ENCODE measurements around the gene PRSS57.
A peak's percentile ranks its signal among the peaks of the same experiment; 100 is the strongest.
"Not testable (repeated sequence)": the region's sequence is repeated elsewhere in the genome, so short reads cannot be mapped to it uniquely, and the experiment has no call there.

Gene PRSS57

GRCh38 chr19:695352-695949 is at the start of gene PRSS57:
PRSS57 (minus strand) TSS chr19:695452; CDS start chr19:695430, 22 bp downstream.
- no peak for DNase-seq

DNA sequence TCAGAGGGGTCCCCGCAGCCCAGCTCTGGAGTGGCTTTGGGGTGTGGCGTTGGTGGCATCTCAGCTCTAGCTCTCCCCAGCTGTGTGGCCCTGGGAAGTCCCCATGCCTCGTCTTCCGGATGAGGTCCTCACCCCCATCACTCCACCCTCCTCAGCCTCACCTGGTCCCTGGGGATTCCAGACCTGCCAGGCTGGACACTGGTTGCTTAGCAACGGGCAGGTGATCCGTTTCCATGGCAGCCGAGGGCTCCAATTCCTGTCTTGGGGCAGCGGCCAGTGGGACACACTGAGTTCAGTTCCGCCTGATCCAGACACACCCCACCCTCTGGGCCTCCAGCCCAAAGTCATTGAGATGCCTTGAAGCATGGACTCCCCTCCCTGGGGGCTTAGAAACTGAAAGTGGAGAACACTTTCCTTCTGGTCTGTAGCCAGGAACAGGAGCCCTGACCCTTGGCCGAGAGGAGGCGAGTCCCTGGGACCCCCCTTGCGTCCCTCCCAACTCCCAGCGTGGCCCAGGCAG is 48.0 kb upstream of the PRSS57 start:
- peak; percentile 25 for DNase-seq

DNA sequence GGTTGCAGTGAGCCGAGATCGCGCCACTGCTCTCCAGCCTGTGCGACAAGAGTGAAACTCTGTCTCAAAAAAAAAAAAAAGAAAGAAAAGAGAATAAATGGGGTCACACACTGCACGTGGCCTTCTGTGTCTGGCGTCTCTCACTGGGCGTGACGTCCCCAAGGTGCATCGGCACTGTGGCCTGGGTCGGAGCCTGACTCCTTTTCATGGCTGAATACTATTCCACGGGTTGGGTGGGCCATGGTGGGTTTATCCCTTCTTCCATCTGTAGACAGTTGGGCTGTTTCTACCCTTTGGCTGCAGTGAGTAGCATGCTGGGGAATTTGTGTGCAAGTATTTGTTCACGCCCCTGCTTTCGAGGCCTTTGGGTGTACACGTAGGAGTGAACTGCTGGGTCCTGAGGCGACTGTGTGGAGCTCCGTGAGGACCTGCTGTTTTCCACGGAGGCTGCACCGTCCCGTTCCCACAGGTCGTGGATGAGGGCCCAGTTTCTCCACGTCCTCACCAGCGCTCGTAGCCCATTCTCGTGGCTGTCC is 47.4 kb upstream of the PRSS57 start:
- no peak for DNase-seq

DNA sequence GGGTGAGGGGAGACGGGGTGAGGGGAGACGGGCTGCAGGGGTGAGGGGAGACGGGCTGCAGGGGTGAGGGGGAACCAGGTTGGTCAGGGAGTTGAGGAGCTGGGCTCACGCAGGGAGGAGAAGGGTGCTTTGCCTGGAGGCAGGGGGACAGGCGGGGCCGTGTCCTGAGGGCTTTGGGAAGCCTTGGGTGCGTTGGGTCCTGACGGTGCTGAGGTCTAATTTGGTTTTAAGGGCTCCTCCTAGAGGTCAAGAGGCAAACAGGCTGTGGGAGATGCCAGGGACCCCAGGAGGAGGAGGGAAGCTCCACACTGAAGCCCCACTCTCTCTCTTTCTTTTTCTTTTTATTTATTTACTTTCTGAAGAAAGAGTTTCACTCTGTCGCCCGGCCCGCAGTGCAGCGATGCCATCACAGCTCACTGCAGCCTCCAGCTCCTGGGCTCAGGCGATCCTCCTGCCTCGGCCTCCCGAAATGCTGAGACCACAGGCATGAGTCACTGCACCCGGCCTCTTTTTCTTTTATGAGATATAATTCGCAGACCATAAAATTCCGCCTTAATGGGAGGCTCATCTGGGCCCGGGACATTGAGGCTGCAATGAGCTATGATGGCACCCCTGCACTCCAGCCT is 46.4 kb upstream of the PRSS57 start:
- DNase-seq, result no peak

DNA sequence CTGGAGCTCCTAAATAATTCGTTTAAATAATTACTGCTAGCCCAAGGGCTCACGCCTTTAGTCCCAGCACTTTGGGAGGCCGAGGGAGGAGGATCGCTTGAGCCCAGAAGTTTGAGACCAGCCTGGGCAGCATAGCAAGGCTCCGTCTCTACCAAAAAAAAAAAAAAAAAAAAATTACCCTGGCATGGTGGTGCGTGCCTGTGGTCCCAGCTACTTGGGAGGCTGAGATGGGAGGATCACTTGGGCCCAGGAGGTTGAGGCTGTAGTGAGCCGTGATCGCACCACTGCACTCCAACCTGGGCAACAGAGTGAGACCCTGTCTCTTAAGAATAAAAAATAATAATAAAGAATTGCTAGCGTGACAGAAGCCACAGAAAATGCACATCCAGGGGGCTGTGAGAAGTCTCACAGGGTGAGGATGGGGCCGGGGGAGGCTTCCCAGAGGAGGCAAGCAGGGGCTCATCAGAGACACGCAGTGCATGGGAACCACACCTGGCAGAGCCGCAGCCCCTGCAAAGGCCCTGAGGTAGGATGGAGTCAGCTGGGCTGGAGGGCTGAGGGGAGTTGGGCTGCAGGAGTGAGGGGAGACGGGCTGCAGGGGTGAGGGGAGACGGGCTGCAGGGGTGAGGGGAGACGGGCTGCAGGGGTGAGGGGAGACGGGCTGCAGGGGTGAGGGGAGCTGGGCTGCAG is 45.7 kb upstream of the PRSS57 start:
- not testable (repeated sequence) for DNase-seq

GRCh38 chr19:739998-740715 is 44.9 kb upstream of the PRSS57 start:
- DNase-seq, result no peak

DNA sequence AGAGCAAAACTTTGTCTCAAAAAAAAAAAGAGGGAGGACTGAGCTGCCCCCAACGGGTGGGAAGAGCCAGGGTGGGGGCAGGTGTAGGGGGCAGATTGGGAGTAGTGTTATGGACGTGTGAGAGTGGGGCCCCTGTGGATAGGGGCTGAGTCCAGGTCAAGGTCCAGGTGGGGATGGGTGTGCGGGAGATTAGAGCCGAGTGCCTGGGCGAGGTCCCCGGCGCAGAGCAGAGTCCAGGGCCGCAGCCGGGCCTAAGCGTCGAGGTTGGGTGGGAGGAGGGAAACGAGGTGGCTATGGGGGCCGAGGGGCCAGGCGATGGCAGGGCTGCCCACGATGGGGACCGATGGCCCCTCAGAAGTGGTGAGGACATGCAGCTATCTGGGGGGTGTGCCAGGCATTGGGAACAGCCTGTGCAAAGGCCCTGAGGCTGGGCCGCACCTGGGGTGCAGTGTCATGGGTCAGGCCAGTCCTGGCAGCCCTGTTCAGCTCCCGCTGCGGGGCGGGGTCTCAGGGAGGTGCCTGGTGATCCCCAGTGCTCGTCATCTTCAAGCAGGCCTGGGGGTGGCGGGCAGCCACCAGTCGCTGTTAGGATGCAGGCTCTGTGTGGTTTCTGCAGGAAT is 43.4 kb upstream of the PRSS57 start:
- DNase-seq, result no peak

GRCh38 chr19:737591-738093 is 42.4 kb upstream of the PRSS57 start:
- DNase-seq, result no peak

- DNase-seq, result no peak
These were observed 40.9 kb upstream of the PRSS57 start for GRCh38 chr19:736125-736524.

DNA sequence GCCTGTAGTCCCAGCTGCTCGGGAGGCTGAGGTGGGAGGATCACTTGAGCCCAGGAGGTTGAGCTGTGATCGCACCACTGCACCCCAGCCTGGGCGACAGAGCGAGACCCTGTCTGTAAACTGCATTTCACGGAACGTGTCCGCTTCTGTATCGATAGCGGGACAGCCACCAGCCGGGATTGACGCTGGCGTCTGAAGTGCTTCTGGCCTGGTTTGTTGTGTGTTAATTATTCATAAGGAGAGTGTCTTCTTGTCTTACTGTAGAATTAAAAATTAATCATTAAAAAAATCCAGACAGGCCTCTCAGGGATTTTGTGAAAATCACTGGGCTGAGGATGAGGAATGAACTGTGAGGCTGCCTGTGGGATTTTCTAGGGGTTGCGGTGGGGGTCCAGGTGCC is 39.5 kb upstream of the PRSS57 start:
- DNase-seq, result no peak

GRCh38 chr19:732148-733069 is 37.2 kb upstream of the PRSS57 start:
- no peak for DNase-seq

DNA sequence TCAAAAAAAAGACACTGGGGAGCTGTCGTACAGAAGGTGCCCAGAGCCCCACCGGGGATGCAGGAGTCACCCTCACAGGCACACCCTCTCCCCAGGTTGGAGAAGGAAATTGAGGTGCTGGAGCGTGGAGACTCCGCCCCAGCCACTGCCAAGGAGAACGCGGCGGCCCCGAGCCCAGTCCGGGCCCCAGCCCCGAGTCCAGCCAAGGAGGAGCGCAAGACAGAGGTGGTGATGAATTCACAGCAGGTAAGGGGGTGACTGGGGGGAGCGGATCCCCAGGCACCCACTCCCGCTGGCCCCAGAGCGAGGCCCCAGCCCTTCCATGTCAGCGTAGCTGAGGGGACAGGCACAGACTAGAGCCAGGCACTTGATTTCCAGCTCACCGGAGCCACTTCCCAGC is 35.7 kb upstream of the PRSS57 start:
- DNase-seq, result no peak

DNA sequence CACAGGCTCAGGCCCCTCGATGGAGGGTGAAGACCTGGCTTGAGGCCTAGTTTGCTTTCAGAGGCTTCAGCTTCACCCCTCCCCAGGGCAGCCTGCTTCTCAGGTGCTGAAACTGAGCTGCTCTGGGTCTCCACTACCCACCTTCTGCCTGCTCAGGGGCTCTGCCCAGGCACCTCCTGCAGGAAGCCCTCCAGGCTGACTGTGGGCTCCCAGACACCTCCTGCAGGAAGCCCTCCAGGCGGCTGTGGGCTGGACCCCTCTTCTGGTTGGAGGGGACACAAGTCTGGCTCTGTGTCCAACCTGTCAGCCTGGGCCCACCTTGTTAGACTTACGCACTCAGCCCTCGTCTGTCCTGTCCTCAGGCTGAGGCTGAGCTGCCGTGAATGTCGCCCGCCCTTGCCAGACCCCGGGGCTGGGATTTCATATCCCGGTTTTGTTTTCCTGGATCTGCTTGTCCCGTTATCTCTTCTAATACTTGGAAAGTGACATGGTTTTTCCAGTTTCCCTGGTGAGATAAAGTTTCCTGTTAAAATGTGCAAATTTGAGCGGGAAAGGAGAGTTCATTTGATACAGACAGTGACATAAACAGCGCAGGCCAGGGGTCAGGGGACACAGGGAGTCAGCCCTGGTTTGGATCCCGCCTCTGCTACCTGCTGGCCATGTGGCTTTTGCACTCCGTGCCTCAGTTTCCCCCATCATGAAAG is 34.9 kb upstream of the PRSS57 start:
- DNase-seq, result no peak

GRCh38 chr19:729564-729963 is 34.3 kb upstream of the PRSS57 start:
- DNase-seq, result not testable (repeated sequence)

DNA sequence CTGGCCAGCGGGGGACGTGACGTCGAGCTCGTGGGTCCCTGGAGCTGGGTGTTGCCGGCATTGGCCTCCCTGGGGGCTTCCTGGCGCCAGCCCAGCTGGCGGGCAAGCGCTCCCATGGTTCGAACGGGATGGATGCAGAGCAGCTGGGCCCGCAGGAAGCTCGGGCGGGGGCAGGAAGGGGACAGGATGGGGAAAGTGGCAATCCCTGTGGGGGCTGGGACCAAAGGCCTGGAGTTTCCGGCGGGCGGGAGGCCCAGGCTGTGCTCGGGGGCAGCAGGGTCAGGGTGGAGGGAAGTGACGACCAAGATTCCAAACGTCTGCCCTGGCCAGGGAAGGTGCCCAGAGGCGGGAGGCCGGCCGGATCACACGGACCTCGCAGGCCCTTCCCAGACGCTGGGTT is 32.8 kb upstream of the PRSS57 start:
- DNase-seq, result no peak

DNA sequence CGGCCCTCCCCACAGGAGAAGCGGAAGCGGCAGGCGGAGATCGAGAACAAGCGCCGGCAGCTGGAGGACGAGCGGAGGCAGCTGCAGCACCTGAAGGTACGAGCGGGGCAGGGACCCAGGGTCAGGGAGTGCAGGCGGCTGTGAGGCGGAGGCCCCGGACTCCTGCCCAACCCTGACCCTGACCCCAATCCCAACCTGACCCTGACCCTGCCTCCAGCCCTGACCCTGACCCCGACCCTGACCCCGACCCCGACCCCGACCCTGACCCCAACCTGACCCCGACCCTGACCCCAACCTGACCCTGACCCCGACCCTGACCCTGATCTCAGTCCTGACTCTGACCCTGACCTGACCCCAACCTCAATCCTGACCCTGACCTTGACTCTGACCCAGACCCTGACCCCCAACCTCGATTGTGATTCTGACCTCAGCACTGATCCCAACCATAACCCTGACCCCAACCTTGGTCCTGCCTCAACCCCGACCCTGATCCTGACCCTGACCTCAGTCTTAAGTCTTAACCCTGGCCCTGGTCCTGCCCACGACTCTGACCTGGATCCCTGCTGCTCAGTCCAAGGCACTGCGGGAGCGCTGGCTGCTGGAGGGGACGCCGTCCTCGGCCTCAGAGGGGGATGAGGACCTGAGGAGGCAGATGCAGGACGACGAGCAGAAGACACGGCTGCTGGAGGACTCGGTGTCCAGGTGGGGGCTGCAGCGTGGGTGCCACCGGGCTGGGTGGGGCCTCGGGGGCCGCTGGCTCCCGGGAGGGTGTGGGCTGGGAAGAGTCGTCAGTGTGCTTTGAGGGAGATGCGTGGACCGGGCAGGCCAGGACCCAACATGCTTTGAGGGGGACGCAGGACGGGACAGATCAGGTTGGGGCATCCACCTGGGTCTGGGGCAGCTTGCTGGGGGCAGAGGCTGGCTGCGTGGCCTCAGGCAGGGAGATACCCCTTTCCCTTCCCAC is 32.0 kb upstream of the PRSS57 start:
- no peak for DNase-seq

- no peak for DNase-seq
These were observed 30.3 kb upstream of the PRSS57 start for GRCh38 chr19:725461-726089.

- DNase-seq, result no peak
These were observed 28.5 kb upstream of the PRSS57 start for GRCh38 chr19:723714-724113.

GRCh38 chr19:723247-723646 is 28.0 kb upstream of the PRSS57 start:
- no peak for DNase-seq

Data from NCI-H526 treated with DMSO at 0.1 percent for 48 hours (cell line).